A673 (cell line): ENCODE results near the gene ZNF778. TPM values are rescaled to one million over a fixed set of nuclear protein-coding genes. Genes with fewer than 3 reads are reported as not detected.
A peak's percentile ranks its signal among the peaks of the same experiment; 100 is the strongest.

Experiments used
- Bru-seq: library from RNA; stranded (reverse); fragments of 400-500 nt; gene quantifications from one replicate; lab custom pipeline; 2021; lab: Mats Ljungman, UMichigan
- BruChase-seq, 2 experiments: library from RNA; stranded (reverse); fragments of 400-500 nt; gene quantifications; one replicate each; lab custom pipeline; 2021; lab: Mats Ljungman, UMichigan
- BruUV-seq: library from RNA; stranded (reverse); fragments of 400-500 nt; replicated peaks from 2 replicates; lab custom pipeline; 2021; lab: Mats Ljungman, UMichigan
- CTCF ChIA-PET: fragments of 300-600 bp; sonication (Branson Sonifier 250); formaldehyde crosslinking; loops from one replicate; lab custom pipeline; 2022; ENCODE audit warnings: antibody characterized with exemption; lab: Charles Lee
- POLR2A ChIA-PET: fragments of 300-600 bp; sonication (Branson Sonifier 250); formaldehyde crosslinking; loops from one replicate; lab custom pipeline; 2022; ENCODE audit warnings: antibody characterized with exemption; ENCODE audit not compliant: low non-redundant PET; lab: Charles Lee
- DNase-seq: peaks from one replicate; pipeline ENCODE4 v3.0.0-alpha.2; 2015; ENCODE audit warnings: low spot score
- H3K27ac ChIP-seq: fragments of 200-600 bp; sonication (generic); 2 replicates; pipeline ENCODE4 v1.5.1; 2016; ENCODE audit warnings: mixed run types, low read depth, mild to moderate bottlenecking, mixed read lengths, antibody characterized with exemption, low read length; ENCODE audit not compliant: poor library complexity, severe bottlenecking
- H3K27me3 ChIP-seq: fragments of 200-600 bp; sonication (generic); replicated peaks from 2 replicates; pipeline ENCODE4 v1.6.1; 2017; ENCODE audit warnings: mixed run types, low read depth, mild to moderate bottlenecking, mixed read lengths, antibody characterized with exemption, low read length; ENCODE audit not compliant: insufficient read depth, poor library complexity
- H3K36me3 ChIP-seq: fragments of 200-600 bp; sonication (generic); 2 replicates; pipeline ENCODE4 v1.6.1; 2016; ENCODE audit warnings: mixed run types, mild to moderate bottlenecking, mixed read lengths, antibody characterized with exemption, low read length; ENCODE audit not compliant: insufficient read depth, poor library complexity, severe bottlenecking
- H3K4me1 ChIP-seq: fragments of 200-600 bp; sonication (generic); 2 replicates; pipeline ENCODE4 v1.6.1; 2017; ENCODE audit warnings: mixed run types, mild to moderate bottlenecking, mixed read lengths, antibody characterized with exemption, low read length; ENCODE audit not compliant: insufficient read depth, poor library complexity, severe bottlenecking
- H3K4me3 ChIP-seq: fragments of 200-600 bp; sonication (generic); 2 replicates; pipeline ENCODE4 v1.5.1; 2016; ENCODE audit warnings: low read depth, mixed run types, mild to moderate bottlenecking, mixed read lengths, low read length; ENCODE audit not compliant: poor library complexity, severe bottlenecking
- H3K9me3 ChIP-seq: fragments of 200-600 bp; sonication (generic); 2 replicates; pipeline ENCODE4 v1.6.1; 2016; ENCODE audit warnings: mixed run types, low read depth, mild to moderate bottlenecking, mixed read lengths, antibody characterized with exemption, low read length; ENCODE audit not compliant: poor library complexity, severe bottlenecking
- CTCF ChIP-seq: fragments of 300-800, 200-600 bp; sonication (generic); conservative IDR thresholded peaks from 2 replicates; pipeline ENCODE4 v1.5.1; 2017; ENCODE audit warnings: low read depth, mild to moderate bottlenecking, antibody characterized with exemption, low read length, moderate library complexity, mixed read lengths
- EZH2 ChIP-seq: fragments of 200-600 bp; sonication (generic); IDR thresholded peaks from 2 replicates; pipeline ENCODE4 v1.6.1; 2017; ENCODE audit warnings: borderline replicate concordance, low read depth, mild to moderate bottlenecking, mixed read lengths, antibody characterized with exemption, low read length; ENCODE audit not compliant: poor library complexity, severe bottlenecking
- intact Hi-C: fragments of 100-400 bp; cut with micrococcal nuclease; formaldehyde crosslinking; loops from one replicate; pipeline ENCODE4 v1.10.0; 2022; ENCODE audit not compliant: unreplicated experiment
- long read RNA-seq: library from polyadenylated mRNA; stranded (forward); transcript quantifications from one replicate; pipeline ENCODE4 v2.0.0, GENCODE V29; 2022
- total RNA-seq: library from RNA; stranded (reverse); gene quantifications from 2 replicates; pipeline ENCODE4 v1.2.3, GENCODE V29; 2021

ZNF778 gene
- total RNA-seq, result 11.8 and 14.0 TPM in 2 replicates
- percentile 57 among the genes with signal in this experiment for Bru-seq, nascent RNA
- percentile 70 among the genes with signal in this experiment for BruChase-seq, experiment 1, labeled RNA remaining after a 2-hour chase
- percentile 65 among the genes with signal in this experiment for BruChase-seq, experiment 2, labeled RNA remaining after a 6-hour chase
- long read RNA-seq, partial matches to known transcripts, result 0 of 7 reads
- long read RNA-seq, other reads (novel, unspliced or antisense), result 7 of 7 reads

DNA sequence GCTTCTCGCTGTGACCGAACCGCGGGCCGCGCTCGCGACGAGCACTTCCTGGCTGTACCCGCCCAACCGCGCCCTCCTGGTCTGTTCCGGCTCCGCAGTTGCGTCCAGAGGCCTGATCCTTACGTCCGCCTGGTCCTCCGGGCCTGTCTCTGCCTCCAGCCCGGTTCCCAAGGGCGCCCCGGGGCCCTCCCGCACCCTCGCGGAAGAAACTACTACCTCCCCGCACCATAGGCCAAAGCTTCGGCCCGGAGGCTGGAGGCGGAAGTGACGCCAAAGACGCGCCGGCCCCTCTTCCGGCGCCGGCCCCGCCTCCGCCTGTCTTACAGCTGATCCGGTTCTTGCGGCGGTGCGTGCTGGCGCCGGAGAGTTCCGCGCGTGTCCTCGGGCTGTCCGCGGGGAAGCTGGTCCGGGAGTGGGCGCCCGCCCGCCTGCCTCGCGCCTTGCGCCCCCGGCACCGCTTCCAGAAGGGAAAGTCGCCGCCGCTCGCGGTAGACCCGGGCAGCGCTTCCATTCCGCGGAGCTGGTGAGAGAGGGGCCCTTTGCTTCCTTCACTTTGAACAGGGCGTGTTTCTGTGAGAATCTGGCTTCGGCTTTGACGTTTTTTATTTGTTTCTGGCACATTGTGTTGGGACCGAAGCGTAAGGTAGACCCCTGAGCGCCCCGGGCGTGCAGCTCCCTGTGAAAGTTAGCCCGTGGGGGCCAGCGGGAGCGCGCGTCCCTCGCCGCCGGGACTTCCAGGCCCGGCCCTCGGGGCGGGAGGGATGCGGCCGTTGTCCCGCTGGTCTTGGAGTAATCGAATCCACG lies at the start of gene ZNF778:
TSS of gene ZNF778 (plus strand) at position 316 of the 804 bp plus-strand sequence. CDS start 3,425 bp downstream, outside the sequence.
- peaks cover 7% of the 10 kb centered on the region for H3K4me1 ChIP-seq
- ChIA-PET CTCF (interaction anchor here (0.6 to 0.8 kb wide), 2 partner anchors 340 to 480 kb away, joined by 4 to 7 read pairs; no protein-coding TSS in a partner anchor), POLR2A (interaction anchor here (0.6 kb wide), 1 partner anchor 15 kb away, joined by 5 read pairs; no protein-coding TSS in a partner anchor)
- H3K9me3 ChIP-seq, result no peaks in the 10 kb centered on the region
- H3K4me3 ChIP-seq, result peak within 1 kb of the TSS; percentile 80
- DNase-seq, result peak; percentile 89
- H3K27ac ChIP-seq, result peak within 1 kb of the TSS; percentile 86
- BruUV-seq, result no TSS peak
- H3K27me3 ChIP-seq, result no peaks in the 10 kb centered on the region
- H3K36me3 ChIP-seq, result no peaks in the 10 kb centered on the region
- intact Hi-C loops, result loop anchor here (10.0 kb wide), 2 partner anchors 273 to 463 kb away; no protein-coding TSS in a partner anchor
- no peak for TF ChIP-seq CTCF
- TF ChIP-seq EZH2, result no peak

DNA sequence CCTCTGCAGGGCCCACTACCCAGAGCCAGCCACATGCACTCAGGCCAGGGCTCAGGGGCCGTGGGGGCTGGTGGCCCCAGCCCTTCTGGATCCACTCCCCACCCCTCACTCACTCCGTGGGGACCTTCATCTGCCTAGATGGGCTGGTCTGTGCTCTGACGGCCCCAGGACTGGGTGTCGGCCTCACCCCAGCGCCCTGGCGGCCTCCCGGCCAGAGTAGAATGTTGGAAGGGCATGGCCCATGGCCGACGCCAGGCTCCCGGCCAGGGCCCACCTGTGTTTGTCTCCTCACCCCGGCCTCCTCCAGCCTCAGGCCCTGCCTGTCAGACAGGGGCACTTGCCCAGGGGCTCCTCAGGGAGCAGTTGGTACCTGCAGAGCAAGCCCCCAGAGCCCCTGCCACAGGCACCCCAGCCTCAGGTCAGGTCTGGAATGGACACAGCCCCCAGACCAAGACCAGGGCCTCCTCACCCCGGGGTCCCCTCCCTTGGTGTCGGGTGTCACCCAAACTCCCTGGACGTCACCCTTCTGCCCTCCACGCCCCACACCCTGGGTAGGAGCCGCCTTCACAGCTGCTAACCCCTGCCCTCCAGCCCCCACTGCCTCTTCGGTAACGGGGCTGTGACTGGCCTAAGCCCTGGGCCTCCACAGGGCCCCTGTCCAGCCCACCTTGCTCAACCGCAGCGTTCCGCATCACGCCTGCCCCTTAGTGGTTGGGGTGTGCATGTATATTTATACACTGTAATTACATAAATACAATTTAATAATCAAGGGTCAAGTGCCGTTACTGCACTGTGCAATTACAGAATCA lies 48.9 kb upstream of the ZNF778 start:
- BruUV-seq, result no TSS peak
- Histone ChIP-seq H3K36me3 (no peaks in the 10 kb centered on the region), H3K27me3 (no peaks in the 10 kb centered on the region), H3K27ac (no peak overlapping the region), H3K4me3 (no peak overlapping the region), H3K4me1 (peaks cover 4% of the 10 kb centered on the region), H3K9me3 (no peaks in the 10 kb centered on the region)
- ChIA-PET CTCF (no interaction called here), POLR2A (no interaction called here)
- TF ChIP-seq EZH2 (no peak), CTCF (0 out of 2 replicates have a peak, but pooled peaks have one; percentile 21)
- DNase-seq, result no peak
- intact Hi-C loops, result loop anchor here (5.0 kb wide), 2 partner anchors 221 to 431 kb away; no protein-coding TSS in a partner anchor

- CTCF ChIA-PET, result interaction anchor here (1.2 kb wide), 1 partner anchor 14 kb away, joined by 3 read pairs; no protein-coding TSS in a partner anchor
- POLR2A ChIA-PET, result no interaction called here
- no peak for DNase-seq
- BruUV-seq, result no TSS peak
- Histone ChIP-seq H3K36me3 (no peaks in the 10 kb centered on the region), H3K9me3 (no peaks in the 10 kb centered on the region), H3K27me3 (no peaks in the 10 kb centered on the region), H3K4me1 (peaks cover 4% of the 10 kb centered on the region), H3K27ac (no peak overlapping the region), H3K4me3 (no peak overlapping the region)
- intact Hi-C loops, result loop anchor here (5.0 kb wide), 3 partner anchors 222 to 432 kb away; partner anchors contain the start of gene APRT
- TF ChIP-seq EZH2, result no peak
- no peak for TF ChIP-seq CTCF
These were observed 47.7 kb upstream of the ZNF778 start for GRCh38 chr16:89169778-89170177.
